Kidney (tissue), 14 donors: ENCODE results near the gene POLA2. TPM values are rescaled to one million over a fixed set of nuclear protein-coding genes. Genes with fewer than 3 reads are reported as not detected.
A peak's percentile ranks its signal among the peaks of the same experiment; 100 is the strongest.

Source experiments
- DNase-seq, 5 donors: peaks; one replicate each; pipeline ENCODE4 v3.0.0-alpha.2; 2013 to 2020
- FAIRE-seq: peaks from 2 replicates; lab custom pipeline; 2012; peaks lifted over from hg19 to GRCh38; lab: Jason Lieb, UNC
- H3K27ac ChIP-seq, 2 donors: one replicate each; pipeline ENCODE4 v1.7.0; 2013; ENCODE audit warnings: low read depth in 2 of 2, low read length in 2 of 2, inconsistent platforms in 1 of 2
- H3K27me3 ChIP-seq: one replicate; pipeline ENCODE4 v1.7.1; 2013; ENCODE audit warnings: low read length, inconsistent platforms; ENCODE audit not compliant: control insufficient read depth, insufficient read depth
- H3K36me3 ChIP-seq, 3 donors: one replicate each; pipeline versions ENCODE4 v1.7.0 to v1.7.1; 2013; ENCODE audit warnings: low read length in 3 of 3, control low read depth in 1 of 3, inconsistent platforms in 1 of 3; ENCODE audit not compliant: insufficient read depth in 3 of 3, control insufficient read depth in 2 of 3
- H3K4me1 ChIP-seq, 3 donors: one replicate each; pipeline versions ENCODE4 v1.7.0 to v1.7.1; 2013; ENCODE audit warnings: low read length in 3 of 3, inconsistent platforms in 1 of 3, low read depth in 1 of 3; ENCODE audit not compliant: control insufficient read depth in 2 of 3, insufficient read depth in 2 of 3
- H3K4me3 ChIP-seq, 3 donors: one replicate each; pipeline versions ENCODE4 v1.7.0 to v1.8.1; 2013; ENCODE audit warnings: low read length in 3 of 3, control low read depth in 1 of 3, inconsistent platforms in 1 of 3
- H3K9ac ChIP-seq, 3 donors: one replicate each; pipeline versions ENCODE4 v1.7.0 to v1.7.1; 2013; ENCODE audit warnings: low read length in 3 of 3, control low read depth in 1 of 3, inconsistent platforms in 1 of 3
- H3K9me3 ChIP-seq, 3 donors: one replicate each; pipeline versions ENCODE4 v1.7.0 to v1.7.1; 2013; ENCODE audit warnings: low read length in 3 of 3, control low read depth in 1 of 3, inconsistent platforms in 1 of 3; ENCODE audit not compliant: control insufficient read depth in 2 of 3, insufficient read depth in 1 of 3
- CTCF ChIP-seq: IDR thresholded peaks from 3 replicates; pipeline ENCODE4 v1.5.1; 2012; ENCODE audit warnings: mild to moderate bottlenecking, moderate library complexity, borderline replicate concordance; ENCODE audit not compliant: insufficient read depth; ENCODE audit errors: extremely low read depth
- intact Hi-C: fragments of 100-400 bp; cut with DNase I; formaldehyde crosslinking; loops from one replicate; pipeline ENCODE4 v1.11.1; 2022
- polyA plus RNA-seq: library from polyadenylated mRNA; stranded (reverse); fragments of 350-450 nt; fragmentation: Illumina TruSeq; extraction: RNeasy Lipid Tissue Mini Kit (QIAGEN cat#74804); gene quantifications from one replicate; pipeline ENCODE4 v1.2.3, GENCODE V29; 2014; ENCODE audit warnings: low read depth, low replicate concordance; ENCODE audit not compliant: insufficient read depth
- total RNA-seq: library from RNA; stranded (reverse); fragmentation: NEBNext Ultra II Directional; extraction: Animal tissue kit (Norgen Biotek cat#: 25700); gene quantifications from one replicate; pipeline ENCODE4 v1.2.1, GENCODE V29; 2021
- donor health status: control.
- donor health status: control.
- donor health status: control.
- donor health status: control.
- donor health status: control.
- donor health status: DM: yes; HTN: yes; CAD: no.
- donor health status: Normal renal cell carcinoma (clear cell type).

The POLA2 gene
- total and polyA plus RNA-seq, 2 donors from 2014 or later = 6.5 to 13.6 TPM

GRCh38 chr11:65293909-65294381, 32.2 kb downstream of the POLA2 start:
- peak overlapping the region in 1 of 3 donors; percentile 28 for H3K4me3 ChIP-seq
- FAIRE-seq = no peak
- H3K9ac ChIP-seq = no peak overlapping the region
- peak overlapping the region in 1 of 2 donors; percentile 89 for H3K27ac ChIP-seq
- H3K4me1 ChIP-seq = peaks cover 5 to 37% (median 7%) of the 10 kb centered on the region in 3 donors
- intact Hi-C loops = no loop called here
- H3K27me3 ChIP-seq = no peaks in the 10 kb centered on the region
- no peak for TF ChIP-seq CTCF
- H3K9me3 ChIP-seq = no peaks in the 10 kb centered on the region
- DNase-seq = peak; percentile 75 to 92 (median 82)
- H3K36me3 ChIP-seq = peaks cover 0 to 8% (median 3%) of the 10 kb centered on the region in 3 donors

DNA sequence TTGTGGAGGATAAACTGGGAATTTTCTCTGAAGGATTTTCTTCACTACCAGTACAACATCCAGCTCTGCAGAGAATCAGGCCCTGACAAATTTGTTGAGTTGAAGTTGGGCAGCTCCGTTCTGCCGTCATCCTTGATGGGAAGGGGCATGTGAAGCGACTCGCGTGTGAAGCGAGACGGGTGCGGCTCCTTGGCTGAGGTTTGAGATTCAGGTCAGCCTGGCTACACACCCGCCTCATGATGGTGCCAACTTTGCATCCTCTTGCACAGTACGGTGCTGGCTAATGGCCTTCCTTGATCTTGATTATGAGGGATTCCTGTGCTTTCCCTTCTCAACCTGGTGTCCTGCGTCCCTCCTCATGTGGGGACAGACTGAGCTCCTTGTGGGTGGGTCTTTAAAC, 33.2 kb downstream of the POLA2 start:
- no peaks in the 10 kb centered on the region for H3K27me3 ChIP-seq
- H3K27ac ChIP-seq = no peak overlapping the region
- H3K4me3 ChIP-seq = no peak overlapping the region
- TF ChIP-seq CTCF = no peak
- FAIRE-seq = no peak
- peaks cover 0 to 3% (median 3%) of the 10 kb centered on the region in 3 donors for H3K36me3 ChIP-seq
- peaks cover 5 to 38% (median 7%) of the 10 kb centered on the region in 3 donors for H3K4me1 ChIP-seq
- H3K9me3 ChIP-seq = no peaks in the 10 kb centered on the region
- H3K9ac ChIP-seq = no peak overlapping the region
- intact Hi-C loops = no loop called here
- peak in 1 of 5 donors; percentile 54 for DNase-seq

DNA sequence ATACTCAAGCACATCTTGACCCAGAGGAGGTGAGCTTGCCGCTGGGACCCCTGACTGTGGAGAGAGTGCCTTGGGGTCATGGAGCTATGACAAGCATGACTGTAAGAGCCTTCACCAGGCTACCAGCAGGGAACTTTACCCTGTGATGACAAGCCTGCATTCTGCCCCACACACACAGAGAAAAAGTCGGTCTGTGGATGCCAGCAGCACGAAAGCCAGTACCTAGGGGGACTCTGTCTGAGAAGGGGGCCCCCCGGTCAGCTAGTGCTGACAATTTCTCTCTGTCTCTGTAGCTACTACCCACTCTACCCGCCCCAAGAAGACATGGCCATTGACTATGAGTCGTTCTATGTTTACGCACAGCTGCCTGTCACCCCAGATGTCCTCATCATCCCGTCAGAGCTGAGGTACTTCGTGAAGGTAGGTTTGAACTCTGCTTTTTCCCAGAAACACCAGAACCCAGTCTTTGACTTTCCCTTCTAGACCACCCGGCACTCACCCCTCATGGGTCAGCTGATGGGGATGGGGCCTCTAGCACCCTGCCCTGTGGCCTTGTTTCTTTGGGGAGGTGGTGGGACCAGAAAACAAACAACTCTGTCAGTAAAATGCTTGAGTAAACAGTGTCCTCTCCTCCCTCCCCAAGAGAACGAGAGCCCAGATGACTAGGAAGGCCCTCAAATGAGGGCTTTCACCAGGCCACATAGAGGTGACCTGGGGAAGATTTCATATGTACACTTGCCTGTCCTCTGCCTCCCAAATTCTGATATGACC, 34.0 kb downstream of the POLA2 start:
- Histone ChIP-seq H3K9ac (no peak overlapping the region), H3K27ac (peak overlapping the region; percentile 33 to 48), H3K4me1 (peaks cover 5 to 38% (median 7%) of the 10 kb centered on the region in 3 donors), H3K4me3 (no peak overlapping the region), H3K9me3 (no peaks in the 10 kb centered on the region), H3K36me3 (peaks cover 0 to 3% (median 3%) of the 10 kb centered on the region in 3 donors), H3K27me3 (no peaks in the 10 kb centered on the region)
- TF ChIP-seq CTCF = no peak
- intact Hi-C loops = no loop called here
- DNase-seq = peak in 1 of 5 donors; percentile 33
- no peak for FAIRE-seq
